IMR-90 (cell line): ENCODE results near the gene DUSP16.

Experiments
- CEBPB ChIP-seq: IDR thresholded peaks from 2 replicates; pipeline ENCODE4 v1.6.1; 2012; ENCODE audit warnings: low read depth, low read length, improper control_type of control experiment
- CHD1 ChIP-seq: IDR thresholded peaks from 2 replicates; pipeline ENCODE4 v1.6.1; 2012; ENCODE audit warnings: low read depth, low read length, improper control_type of control experiment
- CTCF ChIP-seq: conservative IDR thresholded peaks from 2 replicates; pipeline ENCODE4 v1.5.1; 2012; ENCODE audit warnings: mild to moderate bottlenecking, low read depth, low read length, improper control_type of control experiment
- ELK1 ChIP-seq: fragments of 150-350 bp; IDR thresholded peaks from 2 replicates; pipeline ENCODE4 v1.6.1; 2016; ENCODE audit warnings: low read depth, mild to moderate bottlenecking, low read length, moderate library complexity, borderline replicate concordance
- FOS ChIP-seq: fragments of 150-350 bp; IDR thresholded peaks from 2 replicates; pipeline ENCODE4 v1.6.1; 2016; ENCODE audit warnings: low read depth, low read length
- MAZ ChIP-seq: IDR thresholded peaks from 2 replicates; pipeline ENCODE4 v1.6.1; 2012; ENCODE audit warnings: low read depth, mild to moderate bottlenecking, low read length, improper control_type of control experiment, moderate library complexity, borderline replicate concordance
- MXI1 ChIP-seq: IDR thresholded peaks from 2 replicates; pipeline ENCODE4 v1.6.1; 2012; ENCODE audit warnings: low read depth, mild to moderate bottlenecking, low read length, moderate library complexity, borderline replicate concordance
- POLR2A ChIP-seq: IDR thresholded peaks from 2 replicates; pipeline ENCODE4 v1.6.1; 2012; ENCODE audit warnings: mild to moderate bottlenecking, low read depth, low read length
- RAD21 ChIP-seq: IDR thresholded peaks from 2 replicates; pipeline ENCODE4 v1.6.1; 2012; ENCODE audit warnings: low read length, improper control_type of control experiment
- RFX5 ChIP-seq: IDR thresholded peaks from 2 replicates; pipeline ENCODE4 v1.8.0; 2012; ENCODE audit warnings: low read depth, mild to moderate bottlenecking, low read length, moderate library complexity
- USF2 ChIP-seq: fragments of 150-350 bp; IDR thresholded peaks from 2 replicates; pipeline ENCODE4 v1.6.1; 2017; ENCODE audit warnings: mild to moderate bottlenecking, antibody characterized with exemption, low read length, low read depth

- TF ChIP-seq ELK1 (no peak), CTCF (no peak), POLR2A (no peak), RAD21 (no peak), MAZ (no peak), CEBPB (no peak), USF2 (no peak), MXI1 (no peak), FOS (no peak), CHD1 (no peak), RFX5 (no peak)
These were observed 52.1 kb downstream of the DUSP16 start for GRCh38 chr12:12510551-12510950.
